OCI-LY3 (cell line): Measurements from ENCODE around the gene CMTM2.

Experiments
- EZH2phosphoT487 ChIP-seq: fragments of 200-600 bp; shearing (Covaris generic); IDR thresholded peaks from 2 replicates; pipeline ENCODE4 v1.6.1; 2018; ENCODE audit warnings: antibody characterized with exemption, mixed run types, low read depth
- TF ChIP-seq, protein P1 (sequence below): fragments of 200-600, 300-600 bp; sonication (generic); IDR thresholded peaks from 2 replicates; pipeline ENCODE4 v1.5.1; 2014; ENCODE audit warnings: antibody characterized with exemption, low read length, low read depth

- TF ChIP-seq, protein P1, sequence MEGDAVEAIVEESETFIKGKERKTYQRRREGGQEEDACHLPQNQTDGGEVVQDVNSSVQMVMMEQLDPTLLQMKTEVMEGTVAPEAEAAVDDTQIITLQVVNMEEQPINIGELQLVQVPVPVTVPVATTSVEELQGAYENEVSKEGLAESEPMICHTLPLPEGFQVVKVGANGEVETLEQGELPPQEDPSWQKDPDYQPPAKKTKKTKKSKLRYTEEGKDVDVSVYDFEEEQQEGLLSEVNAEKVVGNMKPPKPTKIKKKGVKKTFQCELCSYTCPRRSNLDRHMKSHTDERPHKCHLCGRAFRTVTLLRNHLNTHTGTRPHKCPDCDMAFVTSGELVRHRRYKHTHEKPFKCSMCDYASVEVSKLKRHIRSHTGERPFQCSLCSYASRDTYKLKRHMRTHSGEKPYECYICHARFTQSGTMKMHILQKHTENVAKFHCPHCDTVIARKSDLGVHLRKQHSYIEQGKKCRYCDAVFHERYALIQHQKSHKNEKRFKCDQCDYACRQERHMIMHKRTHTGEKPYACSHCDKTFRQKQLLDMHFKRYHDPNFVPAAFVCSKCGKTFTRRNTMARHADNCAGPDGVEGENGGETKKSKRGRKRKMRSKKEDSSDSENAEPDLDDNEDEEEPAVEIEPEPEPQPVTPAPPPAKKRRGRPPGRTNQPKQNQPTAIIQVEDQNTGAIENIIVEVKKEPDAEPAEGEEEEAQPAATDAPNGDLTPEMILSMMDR, result no peak
- no peak for TF ChIP-seq EZH2phosphoT487
Observed at GRCh38 chr16:66596986-66597848, 18.0 kb downstream of the CMTM2 start.
